ENCODE measurements around the gene ANKRD18A. TPM values are rescaled to one million over a fixed set of nuclear protein-coding genes. Genes with fewer than 3 reads are reported as not detected.

Gene ANKRD18A
- polyA plus RNA-seq (0.45 TPM in 1 of 2 replicates, not detected in the other), polyA minus RNA-seq (0.23 and 0.49 TPM in 2 replicates)

GRCh38 chr9:38620483-38621433 lies at the start of gene ANKRD18A:
ANKRD18A (minus strand) TSS chr9:38620596; CDS start chr9:38620285, 311 bp downstream.
- H3K27me3 ChIP-seq (ENCODE audit: insufficient read depth, low read depth, low read length) = peaks cover 60% of the 10 kb centered on the region
- H4K20me1 ChIP-seq (ENCODE audit: insufficient read depth) = no peaks in the 10 kb centered on the region
- H3K4me2 ChIP-seq (ENCODE audit: low read length) = peak within 1 kb of the TSS; percentile 39
- H3K27ac ChIP-seq (ENCODE audit: low read length) = no peak within 1 kb of the TSS
- no peaks in the 10 kb centered on the region for H3K79me2 ChIP-seq (replicated peaks; ENCODE audit: insufficient read depth, low read length)
- peaks cover 11% of the 10 kb centered on the region for H3K9me3 ChIP-seq (ENCODE audit: low read length)
- no peaks in the 10 kb centered on the region for H3K9me2 ChIP-seq (ENCODE audit: insufficient read depth, low read length)
- H3K9ac ChIP-seq (ENCODE audit: low read length) = peak within 1 kb of the TSS; percentile 26
- no peaks in the 10 kb centered on the region for H3K36me3 ChIP-seq (ENCODE audit: insufficient read depth, low read length)
- H2AFZ ChIP-seq (ENCODE audit: low read depth, low read length) = peak within 1 kb of the TSS; percentile 24
- no peak for TF ChIP-seq EP300 (conservative IDR thresholded peaks at IDR 0.05; ENCODE audit: poor library complexity, severe bottlenecking)
- no peak for TF ChIP-seq REST (IDR thresholded peaks at IDR 0.05; ENCODE audit: borderline replicate concordance)
- peak; percentile 74 for TF ChIP-seq CTCF (IDR thresholded peaks at IDR 0.05; ENCODE audit: poor library complexity, severe bottlenecking)
- peak; percentile 66 for TF ChIP-seq RAD21 (conservative IDR thresholded peaks at IDR 0.05)
- peak; percentile 75 for TF ChIP-seq SMC3 (conservative IDR thresholded peaks at IDR 0.05; ENCODE audit: poor library complexity)
- no peak for TF ChIP-seq TAF1 (IDR thresholded peaks at IDR 0.05; ENCODE audit: low read depth)
- TF ChIP-seq MXI1 (conservative IDR thresholded peaks at IDR 0.05; ENCODE audit: poor library complexity, severe bottlenecking) = peak; percentile 28
- TF ChIP-seq POLR2AphosphoS5 (IDR thresholded peaks at IDR 0.05) = no peak
- no peak for TF ChIP-seq EZH2 (IDR thresholded peaks at IDR 0.05; ENCODE audit: borderline replicate concordance, insufficient read depth, low read length, poor library complexity, severe bottlenecking)
- H3F3A ChIP-seq (ENCODE audit: insufficient read depth, low read length, poor library complexity, severe bottlenecking) = no peaks in the 10 kb centered on the region
- peak within 1 kb of the TSS; percentile 72 for H3K4me3 ChIP-seq (ENCODE audit: low read length)

- Histone ChIP-seq H2AFZ (ENCODE audit: low read depth, low read length) (no peak overlapping the region), H4K20me1 (ENCODE audit: insufficient read depth) (no peaks in the 10 kb centered on the region), H3K4me2 (ENCODE audit: low read length) (no peak overlapping the region), H3K27ac (ENCODE audit: low read length) (no peak overlapping the region), H3K4me3 (ENCODE audit: low read length) (no peak overlapping the region), H3K9ac (ENCODE audit: low read length) (no peak overlapping the region), H3F3A (ENCODE audit: insufficient read depth, low read length, poor library complexity, severe bottlenecking) (no peaks in the 10 kb centered on the region), H3K9me3 (ENCODE audit: low read length) (no peaks in the 10 kb centered on the region), H3K79me2 (replicated peaks; ENCODE audit: insufficient read depth, low read length) (no peaks in the 10 kb centered on the region), H3K27me3 (ENCODE audit: insufficient read depth, low read depth, low read length) (no peaks in the 10 kb centered on the region), H3K36me3 (ENCODE audit: insufficient read depth, low read length) (no peaks in the 10 kb centered on the region), H3K9me2 (ENCODE audit: insufficient read depth, low read length) (no peaks in the 10 kb centered on the region)
- no peak for TF ChIP-seq CTCF (IDR thresholded peaks at IDR 0.05; ENCODE audit: poor library complexity, severe bottlenecking)
- TF ChIP-seq SMC3 (conservative IDR thresholded peaks at IDR 0.05; ENCODE audit: poor library complexity) = no peak
- no peak for TF ChIP-seq RAD21 (conservative IDR thresholded peaks at IDR 0.05)
- no peak for TF ChIP-seq POLR2AphosphoS5 (IDR thresholded peaks at IDR 0.05)
- no peak for TF ChIP-seq EZH2 (IDR thresholded peaks at IDR 0.05; ENCODE audit: borderline replicate concordance, insufficient read depth, low read length, poor library complexity, severe bottlenecking)
- TF ChIP-seq EP300 (conservative IDR thresholded peaks at IDR 0.05; ENCODE audit: poor library complexity, severe bottlenecking) = no peak
- TF ChIP-seq TAF1 (IDR thresholded peaks at IDR 0.05; ENCODE audit: low read depth) = no peak
- no peak for TF ChIP-seq MXI1 (conservative IDR thresholded peaks at IDR 0.05; ENCODE audit: poor library complexity, severe bottlenecking)
- TF ChIP-seq REST (IDR thresholded peaks at IDR 0.05; ENCODE audit: borderline replicate concordance) = no peak
These were observed 48.5 kb upstream of the ANKRD18A start for GRCh38 chr9:38668791-38669466.

Data from neural cell (in vitro differentiated cells).